IMR-90 (cell line): Measurements from ENCODE around the gene CDH7. TPM values are rescaled to one million over a fixed set of nuclear protein-coding genes. Genes with fewer than 3 reads are reported as not detected.

Experiments
- ATAC-seq: fragments of 200-7000 bp; cut with Tn5 transposase; 2 replicates; pipeline ENCODE4 v1.9.1; 2020; ENCODE audit warnings: low read depth, mild to moderate bottlenecking, moderate library complexity
- BruUV-seq: library from RNA; stranded (reverse); fragments of 400-500 nt; replicated peaks from 2 replicates; lab custom pipeline; 2021; lab: Mats Ljungman, UMichigan
- CTCF ChIA-PET: fragments of 300-600 bp; formaldehyde crosslinking; extraction: SDS; loops from one replicate; lab custom pipeline; 2021; ENCODE audit warnings: antibody characterized with exemption; lab: Yijun Ruan, JAX
- POLR2A ChIA-PET: fragments of 300-600 bp; sonication (Branson Sonifier 250); formaldehyde crosslinking; loops from one replicate; lab custom pipeline; 2022; ENCODE audit warnings: antibody characterized with exemption; ENCODE audit not compliant: unreplicated experiment; lab: Charles Lee
- DNase-seq: peaks from one replicate; pipeline ENCODE4 v3.0.0; 2013
- H2AFZ ChIP-seq: replicated peaks from 2 replicates; pipeline ENCODE3; 2013; ENCODE audit warnings: low read length, mild to moderate bottlenecking; ENCODE audit not compliant: poor library complexity
- H2AK5ac ChIP-seq: 2 replicates; pipeline ENCODE4 v1.6.1; 2013; ENCODE audit warnings: low read depth, low read length, inconsistent platforms
- H2AK9ac ChIP-seq: replicated peaks from 2 replicates; pipeline ENCODE3; 2013; ENCODE audit warnings: mild to moderate bottlenecking, low read depth, low read length, moderate library complexity; ENCODE audit not compliant: poor library complexity
- H2BK120ac ChIP-seq: 2 replicates; pipeline ENCODE4 v1.6.1; 2013; ENCODE audit warnings: low read depth, low read length, inconsistent platforms
- H2BK15ac ChIP-seq: 3 replicates; pipeline ENCODE4 v1.6.1; 2013; ENCODE audit warnings: low read depth, low read length, inconsistent platforms
- H2BK20ac ChIP-seq: 2 replicates; pipeline ENCODE4 v1.6.1; 2013; ENCODE audit warnings: low read depth, mild to moderate bottlenecking, inconsistent platforms, low read length, moderate library complexity
- H2BK5ac ChIP-seq: 2 replicates; pipeline ENCODE4 v1.6.1; 2013; ENCODE audit warnings: mild to moderate bottlenecking, low read depth, low read length, inconsistent platforms; ENCODE audit not compliant: poor library complexity, severe bottlenecking
- H3K14ac ChIP-seq: replicated peaks from 2 replicates; pipeline ENCODE4 v1.6.1; 2013; ENCODE audit warnings: low read depth, low read length, inconsistent platforms
- H3K18ac ChIP-seq: 2 replicates; pipeline ENCODE4 v1.6.1; 2013; ENCODE audit warnings: low read depth, low read length, control low read depth
- H3K23ac ChIP-seq: 2 replicates; pipeline ENCODE4 v1.6.1; 2013; ENCODE audit warnings: low read depth, low read length, inconsistent platforms
- H3K27ac ChIP-seq: 2 replicates; pipeline ENCODE4 v1.5.1; 2013; ENCODE audit warnings: mild to moderate bottlenecking, control low read depth, low read length; ENCODE audit not compliant: insufficient read depth
- H3K27me3 ChIP-seq: 2 replicates; pipeline ENCODE4 v1.6.1; 2013; ENCODE audit warnings: low read length; ENCODE audit not compliant: control insufficient read depth, insufficient read depth
- H3K36me3 ChIP-seq: 2 replicates; pipeline ENCODE4 v1.6.1; 2013; ENCODE audit warnings: low read length, mixed read lengths; ENCODE audit not compliant: control insufficient read depth, insufficient read depth
- H3K4ac ChIP-seq: 2 replicates; pipeline ENCODE4 v1.6.1; 2013; ENCODE audit warnings: low read depth, low read length, inconsistent platforms
- H3K4me1 ChIP-seq: 2 replicates; pipeline ENCODE4 v1.6.1; 2013; ENCODE audit warnings: low read length, mixed read lengths; ENCODE audit not compliant: control insufficient read depth, insufficient read depth
- H3K4me2 ChIP-seq: 2 replicates; pipeline ENCODE4 v1.6.1; 2013; ENCODE audit warnings: low read depth, mild to moderate bottlenecking, control low read depth, low read length, moderate library complexity
- H3K4me3 ChIP-seq: 2 replicates; pipeline ENCODE4 v1.5.1; 2013; ENCODE audit warnings: low read depth, mild to moderate bottlenecking, control low read depth, low read length, moderate library complexity; ENCODE audit not compliant: insufficient read depth
- H3K56ac ChIP-seq: 2 replicates; pipeline ENCODE4 v1.6.1; 2013; ENCODE audit warnings: low read length, inconsistent platforms; ENCODE audit not compliant: insufficient read depth; ENCODE audit errors: extremely low read depth
- H3K79me1 ChIP-seq, 2 experiments: 2 replicates each; pipeline ENCODE4 v1.6.1; 2013; ENCODE audit warnings: low read length in 2 of 2, inconsistent platforms in 1 of 2, low read depth in 1 of 2
- H3K9ac ChIP-seq: 2 replicates; pipeline ENCODE4 v1.6.1; 2013; ENCODE audit warnings: low read depth, low read length, control low read depth
- H3K9me1 ChIP-seq: 2 replicates; pipeline ENCODE4 v1.6.1; 2013; ENCODE audit warnings: low read length, inconsistent platforms; ENCODE audit not compliant: insufficient read depth
- H3K9me3 ChIP-seq: 2 replicates; pipeline ENCODE4 v1.6.1; 2013; ENCODE audit warnings: low read length; ENCODE audit not compliant: control insufficient read depth, insufficient read depth
- H4K20me1 ChIP-seq: 2 replicates; pipeline ENCODE4 v1.6.1; 2013; ENCODE audit warnings: low read length, inconsistent platforms; ENCODE audit not compliant: insufficient read depth
- H4K5ac ChIP-seq: 2 replicates; pipeline ENCODE4 v1.6.1; 2013; ENCODE audit warnings: mild to moderate bottlenecking, low read depth, low read length, control low read depth
- H4K8ac ChIP-seq, 2 experiments: 2 replicates each; pipeline ENCODE4 v1.6.1; 2013; ENCODE audit warnings: low read depth in 2 of 2, low read length in 2 of 2, control low read depth in 1 of 2, inconsistent platforms in 1 of 2
- H4K91ac ChIP-seq: 2 replicates; pipeline ENCODE4 v1.6.1; 2013; ENCODE audit warnings: low read depth, low read length, inconsistent platforms; ENCODE audit not compliant: insufficient read depth
- BHLHE40 ChIP-seq: fragments of 150-350 bp; IDR thresholded peaks from 2 replicates; pipeline ENCODE4 v1.6.1; 2016; ENCODE audit warnings: mild to moderate bottlenecking, low read depth, low read length
- CEBPB ChIP-seq: IDR thresholded peaks from 2 replicates; pipeline ENCODE4 v1.6.1; 2012; ENCODE audit warnings: low read depth, low read length, improper control_type of control experiment
- CHD1 ChIP-seq: IDR thresholded peaks from 2 replicates; pipeline ENCODE4 v1.6.1; 2012; ENCODE audit warnings: low read depth, low read length, improper control_type of control experiment
- ELK1 ChIP-seq: fragments of 150-350 bp; IDR thresholded peaks from 2 replicates; pipeline ENCODE4 v1.6.1; 2016; ENCODE audit warnings: low read depth, mild to moderate bottlenecking, low read length, moderate library complexity, borderline replicate concordance
- FOS ChIP-seq: fragments of 150-350 bp; IDR thresholded peaks from 2 replicates; pipeline ENCODE4 v1.6.1; 2016; ENCODE audit warnings: low read depth, low read length
- MAFK ChIP-seq: IDR thresholded peaks from 2 replicates; pipeline ENCODE4 v1.6.1; 2012; ENCODE audit warnings: low read depth, low read length, improper control_type of control experiment
- MAZ ChIP-seq: IDR thresholded peaks from 2 replicates; pipeline ENCODE4 v1.6.1; 2012; ENCODE audit warnings: low read depth, mild to moderate bottlenecking, low read length, improper control_type of control experiment, moderate library complexity, borderline replicate concordance
- MXI1 ChIP-seq: IDR thresholded peaks from 2 replicates; pipeline ENCODE4 v1.6.1; 2012; ENCODE audit warnings: low read depth, mild to moderate bottlenecking, low read length, moderate library complexity, borderline replicate concordance
- NFE2L2 ChIP-seq: fragments of 150-350 bp; IDR thresholded peaks from 2 replicates; pipeline ENCODE4 v1.6.1; 2016; ENCODE audit warnings: low read depth, mild to moderate bottlenecking, low read length
- POLR2A ChIP-seq: IDR thresholded peaks from 2 replicates; pipeline ENCODE4 v1.6.1; 2012; ENCODE audit warnings: mild to moderate bottlenecking, low read depth, low read length
- RAD21 ChIP-seq: IDR thresholded peaks from 2 replicates; pipeline ENCODE4 v1.6.1; 2012; ENCODE audit warnings: low read length, improper control_type of control experiment
- RCOR1 ChIP-seq: IDR thresholded peaks from 2 replicates; pipeline ENCODE4 v1.6.1; 2012; ENCODE audit warnings: mild to moderate bottlenecking, low read length, improper control_type of control experiment; ENCODE audit not compliant: insufficient replicate concordance
- RFX5 ChIP-seq: IDR thresholded peaks from 2 replicates; pipeline ENCODE4 v1.8.0; 2012; ENCODE audit warnings: low read depth, mild to moderate bottlenecking, low read length, moderate library complexity
- SMC3 ChIP-seq: fragments of 150-350 bp; IDR thresholded peaks from 2 replicates; pipeline ENCODE4 v1.6.1; 2016; ENCODE audit warnings: low read depth, mild to moderate bottlenecking, antibody characterized with exemption, low read length, moderate library complexity
- WGBS, 2 experiments: methylation state at CpG; one replicate each; pipeline versions ENCODE4 v1.1.5 to v1.1.7; 2013; ENCODE audit warnings: missing lambda C conversion rate in 2 of 2; ENCODE audit not compliant: insufficient read length in 1 of 2; ENCODE audit errors: extremely low coverage in 2 of 2; 5-methylcytosine and 5-hydroxymethylcytosine counted together
- dilution Hi-C: fragments of 300-500 bp; cut with HindIII; formaldehyde crosslinking; loops from one replicate; pipeline ENCODE4 v1.14.3; 2018; ENCODE audit warnings: low sequenced_read_pairs; ENCODE audit not compliant: unreplicated experiment
- in situ Hi-C: fragments of 300-500 bp; cut with MboI; formaldehyde crosslinking; loops from 3 replicates; pipeline ENCODE4 v1.14.3; 2019; ENCODE audit warnings: low sequenced_read_pairs, inconsistent platforms, mixed read lengths
- intact Hi-C: fragments of 100-400 bp; cut with micrococcal nuclease; formaldehyde crosslinking; loops from 2 replicates; pipeline ENCODE4 v1.10.0; 2022
- polyA plus RNA-seq, 3 experiments: library from polyadenylated mRNA; depleted of rRNA; stranded (reverse); fragments of >200 nt; gene quantifications; 2 replicates each; pipeline ENCODE4 v1.2.3, GENCODE V29; 2012; ENCODE audit warnings: low replicate concordance in 1 of 3
- total RNA-seq: library from RNA; depleted of rRNA; stranded (reverse); fragments of >200 nt; gene quantifications from 2 replicates; pipeline ENCODE4 v1.2.3, GENCODE V29; 2012
- TF ChIP-seq, protein P1 (sequence below): fragments of 150-350 bp; IDR thresholded peaks from 2 replicates; pipeline ENCODE4 v1.6.1; 2017; ENCODE audit warnings: mild to moderate bottlenecking, antibody characterized with exemption, low read length, low read depth
- TF ChIP-seq, protein P2 (sequence below): conservative IDR thresholded peaks from 2 replicates; pipeline ENCODE4 v1.5.1; 2012; ENCODE audit warnings: mild to moderate bottlenecking, low read depth, low read length, improper control_type of control experiment

CDH7 gene
- total and polyA plus RNA-seq, 2 of the 4 experiments (the other 2 are of a cell fraction): not detected

- no peak overlapping the region for H2BK20ac ChIP-seq
- H4K20me1 ChIP-seq: no peaks in the 10 kb centered on the region
- H4K5ac ChIP-seq: no peak overlapping the region
- CTCF ChIA-PET: no interaction called here
- intact Hi-C loops: no loop called here
- H3K9me3 ChIP-seq: peaks cover 12% of the 10 kb centered on the region
- H3K4ac ChIP-seq: no peak overlapping the region
- H3K56ac ChIP-seq: no peak overlapping the region
- no peak overlapping the region for H2AK5ac ChIP-seq
- in situ Hi-C loops: no loop called here
- ATAC-seq (no peak), DNase-seq (no peak)
- no peak overlapping the region for H2AFZ ChIP-seq
- no peaks in the 10 kb centered on the region for H3K9me1 ChIP-seq
- no peak overlapping the region for H4K91ac ChIP-seq
- H2BK5ac ChIP-seq: no peak overlapping the region
- no peak overlapping the region for H3K4me2 ChIP-seq
- TF ChIP-seq, protein P1, sequence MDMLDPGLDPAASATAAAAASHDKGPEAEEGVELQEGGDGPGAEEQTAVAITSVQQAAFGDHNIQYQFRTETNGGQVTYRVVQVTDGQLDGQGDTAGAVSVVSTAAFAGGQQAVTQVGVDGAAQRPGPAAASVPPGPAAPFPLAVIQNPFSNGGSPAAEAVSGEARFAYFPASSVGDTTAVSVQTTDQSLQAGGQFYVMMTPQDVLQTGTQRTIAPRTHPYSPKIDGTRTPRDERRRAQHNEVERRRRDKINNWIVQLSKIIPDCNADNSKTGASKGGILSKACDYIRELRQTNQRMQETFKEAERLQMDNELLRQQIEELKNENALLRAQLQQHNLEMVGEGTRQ: no peak
- TF ChIP-seq, protein P2, sequence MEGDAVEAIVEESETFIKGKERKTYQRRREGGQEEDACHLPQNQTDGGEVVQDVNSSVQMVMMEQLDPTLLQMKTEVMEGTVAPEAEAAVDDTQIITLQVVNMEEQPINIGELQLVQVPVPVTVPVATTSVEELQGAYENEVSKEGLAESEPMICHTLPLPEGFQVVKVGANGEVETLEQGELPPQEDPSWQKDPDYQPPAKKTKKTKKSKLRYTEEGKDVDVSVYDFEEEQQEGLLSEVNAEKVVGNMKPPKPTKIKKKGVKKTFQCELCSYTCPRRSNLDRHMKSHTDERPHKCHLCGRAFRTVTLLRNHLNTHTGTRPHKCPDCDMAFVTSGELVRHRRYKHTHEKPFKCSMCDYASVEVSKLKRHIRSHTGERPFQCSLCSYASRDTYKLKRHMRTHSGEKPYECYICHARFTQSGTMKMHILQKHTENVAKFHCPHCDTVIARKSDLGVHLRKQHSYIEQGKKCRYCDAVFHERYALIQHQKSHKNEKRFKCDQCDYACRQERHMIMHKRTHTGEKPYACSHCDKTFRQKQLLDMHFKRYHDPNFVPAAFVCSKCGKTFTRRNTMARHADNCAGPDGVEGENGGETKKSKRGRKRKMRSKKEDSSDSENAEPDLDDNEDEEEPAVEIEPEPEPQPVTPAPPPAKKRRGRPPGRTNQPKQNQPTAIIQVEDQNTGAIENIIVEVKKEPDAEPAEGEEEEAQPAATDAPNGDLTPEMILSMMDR: no peak
- TF ChIP-seq RCOR1 (no peak), RAD21 (no peak), NFE2L2 (no peak), FOS (no peak), RFX5 (no peak), MXI1 (no peak), MAZ (no peak), SMC3 (no peak), CHD1 (no peak), POLR2A (no peak), CEBPB (no peak), ELK1 (no peak), BHLHE40 (no peak), MAFK (no peak)
- H3K14ac ChIP-seq: no peak overlapping the region
- H2AK9ac ChIP-seq: no peak overlapping the region
- no peak overlapping the region for H3K9ac ChIP-seq
- no TSS peak for BruUV-seq
- H3K23ac ChIP-seq: no peak overlapping the region
- H3K36me3 ChIP-seq: no peaks in the 10 kb centered on the region
- no peaks in the 10 kb centered on the region for H3K4me1 ChIP-seq
- WGBS, 2 experiments: 20% methylated on average over 1 of the region's 3 CpGs; no CpG with 5 or more reads in 1 of the 2 experiments
- no peaks in the 10 kb centered on the region for H3K79me1 ChIP-seq
- H3K18ac ChIP-seq: no peak overlapping the region
- POLR2A ChIA-PET: no interaction called here
- no peaks in the 10 kb centered on the region for H3K27me3 ChIP-seq
- no peak overlapping the region for H3K4me3 ChIP-seq
- H2BK15ac ChIP-seq: no peak overlapping the region
- dilution Hi-C loops: no loop called here
- H4K8ac ChIP-seq: no peak overlapping the region
- H3K27ac ChIP-seq: no peak overlapping the region
- no peak overlapping the region for H2BK120ac ChIP-seq
Measured at GRCh38 chr18:65746936-65747335, 3.9 kb upstream of the CDH7 start.
